Glomerular endothelial cell (primary cell): ENCODE results near the gene SBF2. TPM values are rescaled to one million over a fixed set of nuclear protein-coding genes. Genes with fewer than 3 reads are reported as not detected.

Experiments used
- DNase-seq: peaks from one replicate; pipeline ENCODE4 v3.0.0-alpha.2; 2011; ENCODE audit warnings: low read depth, low spot score; ENCODE audit errors: extremely low read depth
- total RNA-seq: library from RNA; depleted of rRNA; stranded (reverse); fragments of >200 nt; gene quantifications from 2 replicates; pipeline ENCODE4 v1.2.3, GENCODE V29; 2015

Gene SBF2
- total RNA-seq, 1 donor from 2014 or later: 35.5 TPM

GRCh38 chr11:9861860-9862725 is 431.9 kb downstream of the SBF2 start:
- no peak for DNase-seq

- no peak for DNase-seq
Observed at GRCh38 chr11:9859554-9860305, 434.3 kb downstream of the SBF2 start.

- no peak for DNase-seq
Observed at GRCh38 chr11:9858822-9859221, 435.2 kb downstream of the SBF2 start.

DNA sequence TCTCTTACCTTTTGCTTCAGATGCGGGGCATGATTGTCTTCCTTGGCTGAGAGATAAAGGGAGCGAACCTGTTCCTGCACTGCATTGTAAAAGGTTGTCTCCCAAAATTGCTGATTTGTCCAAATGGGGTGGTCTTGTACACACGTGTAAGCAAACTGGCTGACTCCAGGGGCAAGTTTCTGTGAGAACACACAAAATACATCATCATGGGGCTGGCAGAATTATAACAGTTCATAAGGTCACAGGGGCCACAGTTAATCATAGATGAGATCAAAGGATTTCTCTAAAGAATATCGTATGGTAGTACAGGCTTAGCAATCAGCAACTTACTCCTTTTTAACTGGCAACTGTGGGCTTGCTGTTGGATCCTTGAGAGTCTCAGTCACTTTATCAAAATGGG is 435.8 kb downstream of the SBF2 start:
- DNase-seq: no peak

DNA sequence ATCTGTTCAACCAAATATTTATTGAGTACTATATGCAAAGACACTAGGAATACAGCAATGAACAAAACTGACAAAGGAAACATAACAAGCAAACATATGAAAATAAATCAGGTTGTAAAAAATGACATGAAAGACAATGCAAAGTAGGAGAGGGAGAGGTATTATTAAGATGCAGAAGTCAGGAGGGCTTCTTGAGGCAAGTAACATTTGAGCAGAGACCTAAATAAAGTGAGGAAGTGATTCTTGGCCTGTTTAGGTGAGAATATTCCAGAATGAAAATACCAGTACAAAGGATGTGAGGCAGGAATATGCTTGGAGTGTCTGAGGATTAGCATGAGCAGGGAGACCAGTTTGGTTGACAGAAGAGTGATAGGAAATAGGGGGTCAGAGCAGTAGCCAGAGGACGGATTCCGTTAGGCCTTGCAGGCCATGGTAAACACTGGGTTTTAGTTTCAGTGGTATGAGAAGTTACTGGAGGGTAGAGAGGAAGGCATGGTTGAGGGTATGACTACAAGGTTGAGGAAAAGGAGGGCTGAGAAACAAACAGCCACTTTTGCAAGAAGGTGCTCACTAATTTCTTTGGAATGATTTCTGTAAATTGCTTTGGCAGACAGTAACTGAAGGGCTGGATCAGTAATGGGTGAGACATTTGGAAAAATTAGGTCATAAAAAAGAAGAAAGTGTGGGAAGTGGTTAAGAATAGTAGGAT is 438.3 kb downstream of the SBF2 start:
- DNase-seq: no peak

GRCh38 chr11:9853929-9854552 is 440.0 kb downstream of the SBF2 start:
- DNase-seq: no peak

DNA sequence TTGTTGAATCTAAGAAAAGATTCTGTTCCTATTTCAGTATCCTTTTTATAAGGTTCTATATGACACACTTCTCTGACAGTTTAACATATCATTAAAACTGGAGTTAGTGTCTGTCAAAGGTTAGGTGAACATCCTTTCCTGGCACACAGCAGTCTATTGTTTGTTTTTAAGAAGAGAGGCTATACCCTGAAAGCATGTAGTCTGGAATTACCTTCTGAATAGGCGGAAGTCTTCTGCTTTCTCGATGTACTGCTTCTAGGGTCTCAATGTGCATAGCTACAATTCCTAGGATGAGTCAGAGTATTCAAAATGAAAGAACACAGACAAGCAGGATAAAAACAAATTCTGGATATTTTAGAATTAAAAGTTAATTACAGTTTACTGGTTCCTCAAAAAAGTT is 441.6 kb downstream of the SBF2 start:
- DNase-seq: no peak

- no peak for DNase-seq
Observed at GRCh38 chr11:9851366-9851765, 442.7 kb downstream of the SBF2 start.

- DNase-seq: no peak
Observed at GRCh38 chr11:9850224-9850895, 443.7 kb downstream of the SBF2 start.

- DNase-seq: no peak
Observed at GRCh38 chr11:9849389-9849788, 444.6 kb downstream of the SBF2 start.

DNA sequence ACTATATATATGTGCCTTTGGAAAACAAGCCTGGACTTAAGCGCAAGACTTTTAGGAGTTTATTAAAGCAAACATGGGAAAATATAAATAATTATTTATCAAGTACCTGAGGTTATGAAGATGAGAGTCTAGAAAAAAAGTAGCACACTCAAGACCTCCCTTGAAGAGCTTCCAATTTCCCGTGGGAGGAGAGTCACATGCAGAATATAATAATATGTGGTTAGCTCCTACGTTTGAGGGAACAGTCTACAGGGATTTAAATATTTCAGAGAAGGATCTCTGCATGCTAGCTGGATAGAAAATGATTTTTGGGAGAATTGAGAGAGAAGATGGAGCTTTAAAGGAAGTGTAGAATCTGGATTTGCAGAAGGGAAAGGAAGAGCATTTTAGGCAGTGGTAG is 446.4 kb downstream of the SBF2 start:
- no peak for DNase-seq

GRCh38 chr11:9842923-9843322 is 451.1 kb downstream of the SBF2 start:
- no peak for DNase-seq

GRCh38 chr11:9840460-9841004 is 453.5 kb downstream of the SBF2 start:
- no peak for DNase-seq

DNA sequence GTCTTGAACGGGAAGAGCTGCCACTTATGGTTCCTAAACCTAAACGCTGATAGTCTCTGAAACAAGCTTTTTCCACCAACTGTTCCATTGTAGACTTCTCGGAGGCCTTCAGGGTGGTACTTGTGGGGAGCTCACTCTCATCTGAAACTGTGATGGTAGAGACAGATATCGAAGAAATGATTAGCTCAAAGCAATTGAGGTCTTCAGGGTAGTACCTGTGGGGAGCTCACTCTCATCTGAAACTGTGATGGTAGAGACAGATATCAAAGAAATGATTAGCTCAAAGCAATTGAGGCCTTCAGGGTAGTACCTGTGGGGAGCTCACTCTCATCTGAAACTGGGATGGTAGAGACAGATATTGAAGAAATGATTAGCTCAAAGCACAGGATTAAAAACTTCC is 454.5 kb downstream of the SBF2 start:
- no peak for DNase-seq

DNA sequence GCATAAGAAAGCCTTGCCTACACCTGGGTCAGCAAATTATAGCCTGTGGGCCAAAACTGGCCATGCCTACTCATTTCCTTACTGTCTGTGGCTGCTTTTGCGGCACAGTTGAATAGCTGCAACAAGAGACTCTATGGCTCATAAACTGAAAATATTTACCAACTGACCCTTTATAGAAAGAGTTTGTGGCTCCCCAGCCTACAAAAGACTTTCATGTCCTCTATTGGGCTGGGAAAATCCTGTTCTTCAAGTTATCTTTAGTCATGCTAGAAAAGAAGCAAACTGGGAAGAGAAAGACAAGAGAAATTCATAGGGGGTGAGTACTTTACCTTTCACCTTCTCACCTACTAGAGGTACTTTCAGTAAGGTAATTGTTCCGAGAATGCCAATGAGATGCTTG is 455.1 kb downstream of the SBF2 start:
- no peak for DNase-seq

- no peak for DNase-seq
Observed at GRCh38 chr11:9838229-9838628, 455.8 kb downstream of the SBF2 start.

- DNase-seq: no peak
Observed at GRCh38 chr11:9834291-9834690, 459.7 kb downstream of the SBF2 start.

- DNase-seq: no peak
Observed at GRCh38 chr11:9831122-9831521, 462.9 kb downstream of the SBF2 start.

DNA sequence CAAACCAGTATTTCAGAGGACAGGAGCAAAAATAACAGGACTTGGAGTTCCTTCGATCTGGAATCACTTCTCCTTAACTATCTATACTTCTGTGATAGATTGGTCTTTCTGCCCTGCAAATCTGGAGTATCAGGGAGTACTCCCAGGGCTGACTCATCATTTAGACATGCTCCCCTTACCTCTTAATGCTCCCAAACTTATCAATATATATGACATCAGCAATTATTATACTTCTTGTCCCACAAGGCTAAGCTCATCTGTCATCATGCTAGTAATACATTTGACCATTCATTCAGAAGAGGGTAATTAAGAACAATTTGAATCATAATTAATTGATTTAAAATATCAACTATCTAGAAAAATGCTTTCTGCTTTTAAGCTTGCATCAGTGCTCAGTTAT is 466.3 kb downstream of the SBF2 start:
- no peak for DNase-seq

GRCh38 chr11:9826390-9826789 is 467.6 kb downstream of the SBF2 start:
- DNase-seq: no peak
